Endothelial cell of umbilical vein (primary cell): ENCODE results near the gene SOWAHD.

ENCODE experiments used
- POLR2AphosphoS5 ChIP-seq: IDR thresholded peaks from 2 replicates; pipeline ENCODE4 v1.6.1; 2012; ENCODE audit warnings: low read depth, mild to moderate bottlenecking, control low read depth, low read length, moderate library complexity; ENCODE audit not compliant: insufficient read depth
- TF ChIP-seq, protein P1 (sequence below), 2 donors: IDR thresholded peaks; 1 replicate in 1 of 2; 2 replicates in 1 of 2; pipeline ENCODE4 v1.5.1; 2011; ENCODE audit warnings: low read length in 2 of 2, mild to moderate bottlenecking in 2 of 2, moderate library complexity in 2 of 2, control low read depth in 1 of 2, inconsistent platforms in 1 of 2, low read depth in 1 of 2; ENCODE audit not compliant: insufficient read depth in 1 of 2; ENCODE audit errors: extremely low read depth in 1 of 2

DNA sequence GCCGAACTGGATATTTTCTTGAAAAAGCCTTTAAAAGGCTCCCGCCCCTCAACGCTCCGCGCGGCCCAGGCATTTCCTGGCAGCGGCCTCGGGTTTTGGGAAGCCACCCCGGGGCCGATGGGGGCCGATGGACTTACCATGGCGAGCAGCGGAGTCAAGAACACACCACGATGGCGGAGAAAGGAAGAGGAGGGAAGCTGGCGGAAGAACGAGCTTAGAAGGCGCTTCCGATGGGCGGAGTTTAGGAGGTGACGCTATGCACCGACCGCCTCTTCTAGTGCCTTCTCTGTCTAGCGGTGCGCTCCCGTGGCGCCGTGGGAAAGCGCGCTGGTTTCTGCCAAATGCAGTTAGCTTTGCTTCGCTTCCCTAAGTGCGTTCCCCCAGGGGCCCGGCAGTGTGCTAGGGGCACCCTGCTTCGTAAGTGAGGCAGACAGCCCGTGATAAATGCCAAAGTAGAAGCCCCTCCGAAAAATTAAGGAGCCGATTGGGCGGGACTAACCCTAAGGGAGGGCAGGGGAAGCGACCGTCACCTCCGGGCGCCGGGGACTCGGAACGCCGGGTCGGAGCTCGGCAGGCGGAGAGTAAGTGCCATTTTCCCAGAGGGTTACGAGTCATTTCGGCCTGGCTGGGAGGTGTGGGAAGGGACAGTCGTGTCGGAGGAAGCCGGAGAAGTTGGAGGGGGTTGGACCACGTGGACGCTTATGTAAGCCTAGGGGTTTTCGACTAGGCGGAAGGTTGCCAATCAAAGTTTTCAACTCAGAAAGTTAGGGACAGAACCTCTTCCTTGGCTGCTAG, 33.2 kb downstream of the SOWAHD start, which contains the start of gene RPL39:
- TF ChIP-seq POLR2AphosphoS5, result peak; percentile 62
- TF ChIP-seq, protein P1, sequence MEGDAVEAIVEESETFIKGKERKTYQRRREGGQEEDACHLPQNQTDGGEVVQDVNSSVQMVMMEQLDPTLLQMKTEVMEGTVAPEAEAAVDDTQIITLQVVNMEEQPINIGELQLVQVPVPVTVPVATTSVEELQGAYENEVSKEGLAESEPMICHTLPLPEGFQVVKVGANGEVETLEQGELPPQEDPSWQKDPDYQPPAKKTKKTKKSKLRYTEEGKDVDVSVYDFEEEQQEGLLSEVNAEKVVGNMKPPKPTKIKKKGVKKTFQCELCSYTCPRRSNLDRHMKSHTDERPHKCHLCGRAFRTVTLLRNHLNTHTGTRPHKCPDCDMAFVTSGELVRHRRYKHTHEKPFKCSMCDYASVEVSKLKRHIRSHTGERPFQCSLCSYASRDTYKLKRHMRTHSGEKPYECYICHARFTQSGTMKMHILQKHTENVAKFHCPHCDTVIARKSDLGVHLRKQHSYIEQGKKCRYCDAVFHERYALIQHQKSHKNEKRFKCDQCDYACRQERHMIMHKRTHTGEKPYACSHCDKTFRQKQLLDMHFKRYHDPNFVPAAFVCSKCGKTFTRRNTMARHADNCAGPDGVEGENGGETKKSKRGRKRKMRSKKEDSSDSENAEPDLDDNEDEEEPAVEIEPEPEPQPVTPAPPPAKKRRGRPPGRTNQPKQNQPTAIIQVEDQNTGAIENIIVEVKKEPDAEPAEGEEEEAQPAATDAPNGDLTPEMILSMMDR (IDR thresholded peaks at IDR 0.05; ENCODE audit: extremely low read depth in 1 of 2, insufficient read depth in 1 of 2, low read depth in 1 of 2, low read length in 2 of 2), result no peak
